Caco-2 (cell line): ENCODE data around the gene CHAF1A. TPM values are rescaled to one million over a fixed set of nuclear protein-coding genes. Genes with fewer than 3 reads are reported as not detected.

ENCODE experiments used
- BruUV-seq: library from RNA; stranded (reverse); fragments of 400-500 nt; replicated peaks from 2 replicates; lab custom pipeline; 2021; lab: Mats Ljungman, UMichigan
- CTCF ChIA-PET: fragments of 300-600 bp; sonication (Branson Sonifier 250); formaldehyde crosslinking; loops from one replicate; lab custom pipeline; 2022; ENCODE audit warnings: antibody characterized with exemption; lab: Charles Lee
- POLR2A ChIA-PET: fragments of 300-600 bp; sonication (Branson Sonifier 250); formaldehyde crosslinking; loops from one replicate; lab custom pipeline; 2022; ENCODE audit warnings: antibody characterized with exemption; lab: Charles Lee
- DNase-seq, 2 experiments: peaks; one replicate each; pipeline versions ENCODE4 v3.0.0 to v3.0.0-alpha.2; 2020 to 2022
- H3K27me3 ChIP-seq: replicated peaks from 2 replicates; pipeline ENCODE4 v1.6.0; 2011; ENCODE audit warnings: low read length; ENCODE audit not compliant: control insufficient read depth, insufficient read depth
- H3K36me3 ChIP-seq: 2 replicates; pipeline ENCODE4 v1.5.1; 2011; ENCODE audit warnings: low read length; ENCODE audit not compliant: control insufficient read depth, insufficient read depth
- H3K4me1 ChIP-seq: fragments of 250-450 bp; sonication (Bioruptor Pico); 2 replicates; pipeline ENCODE4 v1.5.1; 2020; ENCODE audit warnings: mild to moderate bottlenecking
- H3K4me3 ChIP-seq: 2 replicates; pipeline ENCODE4 v1.5.1; 2011; ENCODE audit warnings: low read depth, mild to moderate bottlenecking, control low read depth, low read length
- H3K9me3 ChIP-seq: fragments of 250-450 bp; sonication (Bioruptor Pico); 2 replicates; pipeline ENCODE4 v1.5.1; 2020; ENCODE audit warnings: mild to moderate bottlenecking, moderate library complexity
- H3K27ac Mint-ChIP-seq: one replicate; pipeline ENCODE4 v1.8.0; 2022; ENCODE audit warnings: mixed read lengths; ENCODE audit not compliant: unreplicated experiment
- H3K27me3 Mint-ChIP-seq: one replicate; pipeline ENCODE4 v1.8.0; 2022; ENCODE audit warnings: mixed read lengths; ENCODE audit not compliant: insufficient read depth, unreplicated experiment
- H3K36me3 Mint-ChIP-seq: one replicate; pipeline ENCODE4 v1.8.0; 2022; ENCODE audit warnings: mild to moderate bottlenecking, mixed read lengths; ENCODE audit not compliant: insufficient read depth, unreplicated experiment
- H3K4me1 Mint-ChIP-seq: one replicate; pipeline ENCODE4 v1.8.0; 2022; ENCODE audit warnings: low read depth, mixed read lengths; ENCODE audit not compliant: unreplicated experiment
- H3K4me3 Mint-ChIP-seq: one replicate; pipeline ENCODE4 v1.8.0; 2022; ENCODE audit warnings: mild to moderate bottlenecking, moderate library complexity, mixed read lengths; ENCODE audit not compliant: unreplicated experiment
- H3K9me3 Mint-ChIP-seq: one replicate; pipeline ENCODE4 v1.8.0; 2022; ENCODE audit warnings: mixed read lengths; ENCODE audit not compliant: unreplicated experiment
- intact Hi-C: fragments of 100-400 bp; cut with micrococcal nuclease; formaldehyde crosslinking; loops from one replicate; pipeline ENCODE4 v1.10.0; 2022; ENCODE audit not compliant: unreplicated experiment
- total RNA-seq: library from RNA; stranded (reverse); gene quantifications from 2 replicates; pipeline ENCODE4 v1.2.3, GENCODE V29; 2022
- TF ChIP-seq, protein P1 (sequence below), 2 experiments: fragments of 200-600 bp in 1 of 2; IDR thresholded peaks; 1 replicate in 1 of 2; 2 replicates in 1 of 2; pipeline versions ENCODE4 v1.5.1 to v1.8.0; 2011 to 2022; ENCODE audit warnings: antibody characterized with exemption in 1 of 2, control low read depth in 1 of 2, inconsistent platforms in 1 of 2, low read depth in 1 of 2, low read length in 1 of 2, mild to moderate bottlenecking in 1 of 2, moderate library complexity in 1 of 2; ENCODE audit not compliant: insufficient read depth in 1 of 2, severe bottlenecking in 1 of 2, unreplicated experiment in 1 of 2

Gene CHAF1A
- total RNA-seq, 1 experiment from 2014 or later: 63.1 TPM

DNA sequence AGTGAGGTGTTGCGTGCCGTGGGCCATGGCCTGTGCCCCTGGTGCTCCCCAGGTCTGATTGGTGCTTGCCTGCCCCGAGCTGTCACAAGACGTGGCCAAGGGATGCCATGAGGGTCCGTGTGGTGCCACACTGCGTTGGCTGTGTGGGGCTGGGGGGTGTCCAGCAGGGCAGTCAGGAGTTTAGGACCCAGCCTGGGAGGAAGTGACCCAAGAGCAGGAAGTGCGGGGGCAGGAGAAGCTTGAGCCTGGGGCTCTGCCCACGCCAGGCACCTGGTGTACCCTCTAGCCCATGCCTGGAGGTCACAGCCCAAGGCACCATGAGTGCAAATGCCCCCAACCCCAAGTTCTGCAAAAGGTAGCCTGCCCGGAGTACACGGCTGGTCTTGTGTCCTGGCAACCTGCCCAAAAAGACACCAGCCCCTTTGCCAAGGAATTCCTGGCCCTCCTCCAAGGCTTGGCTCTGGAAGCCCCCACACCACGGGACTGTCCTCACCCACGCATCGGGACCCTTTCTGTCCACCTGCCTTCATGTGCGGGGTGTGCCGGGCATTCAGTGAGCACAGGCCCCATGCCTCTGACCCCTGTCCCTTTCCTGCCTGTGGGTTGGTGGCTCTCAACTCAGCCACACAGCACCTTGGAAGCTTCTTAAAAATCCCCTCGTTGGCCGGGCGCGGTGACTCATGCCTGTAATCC lies 34.2 kb upstream of the CHAF1A start:
- intact Hi-C loops: no loop called here

DNA sequence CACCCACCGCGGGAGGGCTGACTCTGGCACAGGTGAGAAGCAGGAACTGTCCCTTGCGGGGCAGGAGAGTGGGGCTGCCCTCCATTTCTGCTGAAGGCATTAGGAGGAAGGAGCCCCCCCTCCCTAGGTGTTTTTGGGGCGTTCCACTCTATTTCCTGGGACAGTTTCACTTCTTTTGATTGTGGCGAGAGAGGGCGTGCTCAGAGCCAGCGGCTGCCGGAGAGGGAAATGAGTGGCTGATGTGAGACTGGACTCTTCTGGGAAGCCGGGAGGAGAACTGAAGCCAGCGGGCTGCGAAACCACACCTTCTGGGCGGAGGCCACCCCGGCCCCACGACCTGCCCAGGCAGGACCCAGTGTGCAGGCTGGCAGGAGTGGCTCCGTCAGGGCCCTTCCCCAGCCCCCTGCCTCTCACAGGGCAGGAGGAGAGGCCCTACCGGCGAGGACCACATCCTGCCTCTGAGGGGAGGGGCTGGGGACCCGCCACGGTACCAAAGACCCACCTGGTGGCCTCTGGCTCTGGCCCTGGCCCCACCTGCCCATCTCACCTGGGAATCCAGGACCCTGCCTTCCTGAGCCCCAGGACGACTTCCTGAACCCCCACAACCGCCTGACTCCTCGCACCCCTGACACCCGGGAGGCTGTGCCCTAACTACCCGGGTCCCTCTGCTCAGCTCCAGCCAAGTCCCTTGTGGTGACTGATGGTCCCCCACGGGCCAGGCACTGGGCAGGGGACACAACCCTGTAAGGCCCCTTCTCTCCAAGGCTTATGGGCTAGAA lies 33.1 kb upstream of the CHAF1A start:
- Histone ChIP-seq H3K9me3 (no peaks in the 10 kb centered on the region), H3K4me3 (no peak overlapping the region), H3K4me1 (peaks cover 9% of the 10 kb centered on the region), H3K27me3 (no peaks in the 10 kb centered on the region), H3K36me3 (peaks cover 2% of the 10 kb centered on the region)
- Mint-ChIP-seq H3K4me1 (no peaks in the 10 kb centered on the region), H3K4me3 (no peak overlapping the region), H3K27ac (peak overlapping the region; percentile 71), H3K36me3 (peaks cover 81% of the 10 kb centered on the region), H3K27me3 (no peaks in the 10 kb centered on the region), H3K9me3 (no peaks in the 10 kb centered on the region)
- no peak for DNase-seq
- intact Hi-C loops: no loop called here
- POLR2A ChIA-PET: no interaction called here
- TF ChIP-seq, protein P1, sequence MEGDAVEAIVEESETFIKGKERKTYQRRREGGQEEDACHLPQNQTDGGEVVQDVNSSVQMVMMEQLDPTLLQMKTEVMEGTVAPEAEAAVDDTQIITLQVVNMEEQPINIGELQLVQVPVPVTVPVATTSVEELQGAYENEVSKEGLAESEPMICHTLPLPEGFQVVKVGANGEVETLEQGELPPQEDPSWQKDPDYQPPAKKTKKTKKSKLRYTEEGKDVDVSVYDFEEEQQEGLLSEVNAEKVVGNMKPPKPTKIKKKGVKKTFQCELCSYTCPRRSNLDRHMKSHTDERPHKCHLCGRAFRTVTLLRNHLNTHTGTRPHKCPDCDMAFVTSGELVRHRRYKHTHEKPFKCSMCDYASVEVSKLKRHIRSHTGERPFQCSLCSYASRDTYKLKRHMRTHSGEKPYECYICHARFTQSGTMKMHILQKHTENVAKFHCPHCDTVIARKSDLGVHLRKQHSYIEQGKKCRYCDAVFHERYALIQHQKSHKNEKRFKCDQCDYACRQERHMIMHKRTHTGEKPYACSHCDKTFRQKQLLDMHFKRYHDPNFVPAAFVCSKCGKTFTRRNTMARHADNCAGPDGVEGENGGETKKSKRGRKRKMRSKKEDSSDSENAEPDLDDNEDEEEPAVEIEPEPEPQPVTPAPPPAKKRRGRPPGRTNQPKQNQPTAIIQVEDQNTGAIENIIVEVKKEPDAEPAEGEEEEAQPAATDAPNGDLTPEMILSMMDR (IDR thresholded peaks at IDR 0.05; ENCODE audit: insufficient read depth in 1 of 2, low read depth in 1 of 2, low read length in 1 of 2, severe bottlenecking in 1 of 2, unreplicated experiment in 1 of 2): no peak
- CTCF ChIA-PET: interaction anchor here (0.9 to 1.1 kb wide), 2 partner anchors 20 to 21 kb away, joined by 3 to 7 read pairs; no protein-coding TSS in a partner anchor
- no TSS peak for BruUV-seq

More for the DNA sequence above, 34.2 kb upstream of the CHAF1A start:
- Mint-ChIP-seq H3K4me1 (no peaks in the 10 kb centered on the region), H3K27ac (no peak overlapping the region), H3K36me3 (peaks cover 84% of the 10 kb centered on the region), H3K27me3 (no peaks in the 10 kb centered on the region), H3K4me3 (no peak overlapping the region), H3K9me3 (no peaks in the 10 kb centered on the region)
- ChIA-PET CTCF (no interaction called here), POLR2A (no interaction called here)
- no TSS peak for BruUV-seq
- no peaks in the 10 kb centered on the region for H3K27me3 ChIP-seq
- no peak overlapping the region for H3K4me3 ChIP-seq
- H3K4me1 ChIP-seq: no peaks in the 10 kb centered on the region
- peaks cover 2% of the 10 kb centered on the region for H3K36me3 ChIP-seq
- no peak for DNase-seq
- no peaks in the 10 kb centered on the region for H3K9me3 ChIP-seq
- TF ChIP-seq, protein P1 (IDR thresholded peaks at IDR 0.05; ENCODE audit: insufficient read depth in 1 of 2, low read depth in 1 of 2, low read length in 1 of 2, severe bottlenecking in 1 of 2, unreplicated experiment in 1 of 2): no peak

DNA sequence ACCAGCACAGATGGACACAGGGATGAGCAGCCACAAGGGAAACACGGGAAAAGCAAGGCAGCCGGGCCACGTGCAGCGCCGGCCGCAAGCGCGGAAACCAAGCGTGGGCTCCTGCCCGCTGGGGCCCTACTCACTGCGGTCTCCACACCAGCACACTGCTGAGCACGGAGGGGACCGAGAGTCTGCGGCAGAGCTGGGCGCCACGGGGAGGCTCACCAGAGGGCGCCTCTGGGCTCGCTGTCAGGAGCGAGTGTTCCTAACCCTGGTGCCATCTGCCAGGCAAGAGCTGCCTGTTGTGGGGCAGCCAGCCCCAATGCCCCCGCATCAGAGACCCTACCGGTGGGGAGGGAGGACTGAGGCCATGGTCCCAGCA lies 32.6 kb upstream of the CHAF1A start:
- Histone ChIP-seq H3K36me3 (peaks cover 2% of the 10 kb centered on the region), H3K4me1 (peaks cover 15% of the 10 kb centered on the region), H3K27me3 (no peaks in the 10 kb centered on the region), H3K9me3 (no peaks in the 10 kb centered on the region), H3K4me3 (no peak overlapping the region)
- BruUV-seq: no TSS peak
- peak in 1 of 2 experiments; percentile 40 for DNase-seq
- no peaks in the 10 kb centered on the region for H3K27me3 Mint-ChIP-seq
- TF ChIP-seq, protein P1 (IDR thresholded peaks at IDR 0.05; ENCODE audit: insufficient read depth in 1 of 2, low read depth in 1 of 2, low read length in 1 of 2, severe bottlenecking in 1 of 2, unreplicated experiment in 1 of 2): peak in 1 of 2 experiments; percentile 33
- intact Hi-C loops: no loop called here
- CTCF ChIA-PET: interaction anchor here (0.6 to 1.1 kb wide), 4 partner anchors 19 to 85 kb away, joined by 3 to 7 read pairs (median 4); partner anchors contain the start of gene CHAF1A
- no peak overlapping the region for H3K4me3 Mint-ChIP-seq
- H3K27ac Mint-ChIP-seq: peak overlapping the region; percentile 71
- POLR2A ChIA-PET: no interaction called here
- no peaks in the 10 kb centered on the region for H3K9me3 Mint-ChIP-seq
- no peaks in the 10 kb centered on the region for H3K4me1 Mint-ChIP-seq
- peaks cover 80% of the 10 kb centered on the region for H3K36me3 Mint-ChIP-seq
